A204.1 (cell line): ENCODE measurements around the gene SLC6A3.
"Not testable (repeated sequence)": the region's sequence is repeated elsewhere in the genome, so short reads cannot be mapped to it uniquely, and the experiment has no call there.

Experiments used
- FAIRE-seq: peaks from 2 replicates; lab custom pipeline; 2012; peaks lifted over from hg19 to GRCh38; lab: Jason Lieb, UNC

The SLC6A3 gene

DNA sequence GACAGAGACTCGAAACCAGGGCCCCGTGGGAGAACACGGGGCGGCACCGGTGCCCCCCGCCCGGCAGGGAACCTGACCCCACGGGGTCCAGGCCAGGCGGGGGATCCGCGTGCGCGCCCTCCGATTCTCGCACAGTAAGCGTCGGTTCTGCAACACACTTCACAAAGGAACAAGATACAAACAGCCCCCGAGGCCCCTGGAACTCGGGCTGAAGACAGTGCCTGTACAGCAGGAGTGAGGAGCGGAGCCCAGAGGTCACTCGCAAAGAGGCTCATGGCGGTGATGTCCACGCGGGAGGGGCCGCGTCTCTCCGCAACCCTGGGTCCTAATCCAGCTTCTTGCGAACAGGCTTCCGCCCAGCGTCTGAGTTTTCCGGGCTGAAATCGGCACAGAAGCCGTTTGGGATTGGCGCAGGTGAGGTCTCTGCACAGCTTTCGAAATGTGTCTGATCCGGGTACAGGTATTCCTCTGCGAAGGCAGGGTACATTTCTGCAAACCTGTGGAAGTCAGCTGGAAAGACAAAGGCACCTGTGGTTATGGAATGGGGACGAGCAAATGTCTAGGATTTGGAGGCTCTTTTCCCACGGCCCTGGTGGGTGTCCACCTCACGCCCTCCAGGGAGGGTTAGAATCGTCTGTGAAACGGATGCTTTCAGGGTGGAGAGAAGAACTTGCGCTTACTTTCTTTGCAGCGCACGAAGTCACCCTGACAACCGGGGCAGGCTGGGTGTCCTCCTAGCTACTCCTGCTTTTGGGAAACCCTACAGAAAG, 18.3 kb upstream of the SLC6A3 start:
- FAIRE-seq: no peak

DNA sequence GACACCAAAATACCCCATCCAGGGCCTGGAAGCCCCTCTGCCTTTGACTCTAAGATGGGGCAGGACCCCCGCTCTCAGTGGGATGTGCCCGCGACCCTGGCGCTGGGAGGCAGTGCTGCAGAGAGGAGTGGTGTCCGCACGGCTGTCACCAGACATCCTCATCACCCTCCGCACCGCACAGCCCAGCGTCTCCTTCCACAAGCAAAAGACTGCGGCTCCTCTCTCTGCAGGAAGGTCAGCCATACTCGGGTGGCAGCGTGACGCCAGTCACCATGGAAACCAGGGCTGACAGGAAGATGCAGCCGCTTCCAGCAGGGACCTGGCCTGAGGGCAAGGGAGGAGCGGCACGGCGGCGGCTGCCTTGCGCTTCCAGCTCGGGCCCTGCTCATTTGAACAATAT, 17.1 kb upstream of the SLC6A3 start:
- FAIRE-seq: no peak

DNA sequence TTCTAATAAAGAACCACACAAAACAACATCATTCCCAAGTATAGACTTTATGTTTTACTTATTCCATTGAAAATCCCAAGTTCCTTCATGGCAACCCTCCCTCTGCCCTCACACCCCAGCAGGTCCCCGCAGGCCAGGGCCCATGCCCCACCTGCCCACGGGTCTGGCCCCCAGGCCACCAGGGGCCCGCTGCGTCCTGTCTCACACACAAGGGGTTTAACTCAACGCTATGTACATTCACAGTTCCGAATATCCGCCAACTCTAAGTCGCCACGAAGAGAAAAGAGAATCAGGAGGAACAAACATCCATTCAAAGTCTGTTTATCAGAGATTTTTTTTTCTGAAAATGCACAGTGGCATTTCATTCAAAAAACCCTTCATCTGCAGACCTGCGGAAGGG, 16.2 kb upstream of the SLC6A3 start:
- FAIRE-seq: no peak

DNA sequence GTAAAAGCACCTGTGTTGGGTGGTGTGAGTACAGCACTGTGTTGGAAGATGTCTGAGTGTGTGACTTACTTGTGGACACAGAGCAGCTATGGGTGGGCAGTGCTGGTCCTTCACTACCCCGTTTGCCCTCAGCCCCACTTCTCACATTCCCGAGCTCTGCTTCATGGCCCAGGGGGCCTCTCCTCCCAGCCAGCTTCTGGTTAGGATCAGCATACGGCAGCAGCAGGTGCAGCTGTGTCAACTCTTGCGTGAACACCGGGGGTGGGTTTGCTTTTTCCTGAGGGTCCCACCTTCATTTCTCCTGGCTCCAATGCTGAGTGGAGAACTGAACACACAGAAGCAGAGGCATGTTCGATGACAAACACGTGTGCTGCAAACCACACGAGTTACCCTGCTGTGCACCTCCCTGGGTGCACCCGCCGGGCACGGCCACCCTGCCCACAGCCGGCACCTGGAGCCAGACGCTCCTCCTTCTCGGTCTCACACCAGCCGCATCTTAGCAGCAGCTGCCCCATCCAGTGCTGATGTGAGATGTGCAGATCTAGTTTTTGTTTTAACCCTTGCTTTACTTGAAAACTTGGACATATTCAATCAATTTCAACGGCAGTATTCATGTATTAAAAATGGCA, 14.9 kb upstream of the SLC6A3 start:
- no peak for FAIRE-seq

DNA sequence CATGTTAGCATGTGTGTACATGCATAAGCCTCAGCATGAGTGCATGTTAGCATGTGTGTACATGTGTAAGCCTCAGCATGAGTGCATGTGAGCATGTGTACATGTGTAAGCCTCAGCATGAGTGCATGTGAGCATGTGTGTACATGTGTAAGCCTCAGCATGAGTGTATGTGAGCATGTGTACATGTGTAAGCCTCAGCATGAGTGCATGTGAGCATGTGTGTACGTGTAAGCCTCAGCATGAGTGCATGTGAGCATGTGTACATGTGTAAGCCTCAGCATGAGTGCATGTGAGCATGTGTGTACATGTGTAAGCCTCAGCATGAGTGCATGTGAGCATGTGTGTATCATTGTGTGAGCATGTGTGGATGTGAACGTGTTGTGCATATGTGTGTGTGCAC, 14.2 kb upstream of the SLC6A3 start:
- FAIRE-seq: not testable (repeated sequence)

DNA sequence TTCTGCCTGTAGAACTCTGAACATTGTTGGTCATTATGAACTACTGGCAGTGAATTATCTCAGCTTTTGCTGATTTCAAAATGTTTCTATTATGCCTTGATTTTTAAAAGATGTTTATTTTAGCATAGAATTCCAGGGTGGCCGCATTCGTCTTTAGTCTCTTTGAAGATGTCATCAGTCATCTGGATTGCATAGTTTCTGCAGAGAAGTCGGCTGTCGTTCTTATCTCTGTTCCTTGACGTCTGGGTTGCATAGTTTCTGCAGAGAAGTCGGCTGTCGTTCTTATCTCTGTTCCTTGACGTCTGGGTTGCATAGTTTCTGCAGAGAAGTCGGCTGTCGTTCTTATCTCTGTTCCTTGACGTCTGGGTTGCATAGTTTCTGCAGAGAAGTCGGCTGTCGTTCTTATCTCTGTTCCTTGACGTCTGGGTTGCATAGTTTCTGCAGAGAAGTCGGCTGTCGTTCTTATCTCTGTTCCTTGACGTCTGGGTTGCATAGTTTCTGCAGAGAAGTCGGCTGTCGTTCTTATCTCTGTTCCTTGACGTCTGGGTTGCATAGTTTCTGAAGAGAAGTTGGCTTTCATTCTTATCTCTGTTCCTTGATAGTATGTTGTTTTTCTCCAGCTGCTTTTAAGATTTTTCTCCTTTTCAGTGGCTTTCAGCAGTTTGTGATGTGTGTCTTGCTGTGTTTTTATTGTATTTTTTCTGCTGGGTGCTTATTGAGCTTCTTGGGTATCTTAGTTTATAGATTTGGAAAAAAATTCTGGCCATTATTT, 11.1 kb upstream of the SLC6A3 start:
- not testable (repeated sequence) for FAIRE-seq

DNA sequence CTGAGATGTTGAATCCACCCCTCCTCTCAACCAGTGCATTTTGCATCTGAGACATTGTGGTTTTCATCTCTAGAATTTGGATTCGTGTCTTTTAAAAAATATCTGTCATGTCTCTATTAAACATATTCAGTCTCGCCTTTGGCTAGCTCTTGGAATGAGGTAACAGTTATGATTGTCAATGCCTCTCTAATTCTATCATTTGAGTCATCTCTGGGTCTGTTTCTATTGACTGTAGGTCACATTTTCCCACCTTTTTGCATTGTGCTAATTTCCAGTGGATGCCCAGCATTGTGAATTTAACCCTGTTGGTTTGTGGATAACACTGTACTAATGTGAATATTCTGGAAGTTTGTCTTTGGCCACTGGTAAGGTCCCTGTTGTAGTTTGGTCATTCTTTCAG, 8.4 kb upstream of the SLC6A3 start:
- FAIRE-seq: no peak

DNA sequence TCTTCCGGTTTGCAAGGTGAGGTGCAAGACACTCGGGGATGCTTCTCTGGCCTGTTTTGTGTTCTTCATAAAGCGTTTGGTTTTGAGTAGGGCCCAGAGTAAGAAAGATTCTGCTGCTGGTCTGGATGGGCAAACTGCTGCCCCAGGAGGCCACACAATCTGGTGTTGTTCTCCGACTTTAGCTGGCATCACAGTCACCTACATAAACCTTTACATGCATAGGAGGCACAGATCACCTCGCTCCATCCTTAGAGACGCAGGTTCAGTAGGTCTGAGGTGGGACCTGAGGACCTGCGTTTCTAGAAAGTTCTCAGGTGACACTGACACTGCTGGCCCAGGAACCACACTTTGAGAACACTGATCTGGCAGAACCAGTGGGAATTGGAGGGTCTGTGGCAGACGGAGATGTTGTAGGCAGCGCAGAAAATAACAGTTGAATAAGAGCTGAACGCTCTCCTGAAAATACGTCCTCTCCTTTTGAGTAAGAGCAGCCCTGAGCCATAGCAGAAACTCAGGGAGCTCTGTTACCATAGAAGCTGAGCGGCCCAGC, 3.9 kb upstream of the SLC6A3 start:
- no peak for FAIRE-seq

DNA sequence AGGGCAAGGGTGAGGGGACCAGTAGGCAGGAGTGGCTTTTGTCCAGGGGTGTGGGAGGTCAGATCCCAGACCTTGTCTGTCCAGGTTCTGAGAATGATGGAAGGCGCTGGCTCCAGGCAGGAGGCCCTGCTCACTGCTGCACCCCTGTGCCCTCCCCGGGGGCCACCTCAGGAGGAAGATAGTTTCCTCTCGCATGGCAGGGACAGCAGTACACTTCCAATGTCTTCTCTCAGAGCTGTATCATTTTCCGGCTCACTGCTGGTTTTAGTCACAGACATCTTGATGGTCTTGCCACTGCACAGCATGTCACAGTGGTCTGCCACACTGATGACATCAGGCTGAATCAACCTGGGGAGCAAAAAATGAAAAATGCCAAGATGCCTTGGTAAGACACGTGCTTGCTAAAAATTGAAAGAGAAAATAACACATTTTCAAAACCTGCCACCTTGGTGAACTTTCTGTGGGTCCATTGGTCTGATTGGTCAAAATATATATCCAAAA, 3.3 kb upstream of the SLC6A3 start:
- no peak for FAIRE-seq

DNA sequence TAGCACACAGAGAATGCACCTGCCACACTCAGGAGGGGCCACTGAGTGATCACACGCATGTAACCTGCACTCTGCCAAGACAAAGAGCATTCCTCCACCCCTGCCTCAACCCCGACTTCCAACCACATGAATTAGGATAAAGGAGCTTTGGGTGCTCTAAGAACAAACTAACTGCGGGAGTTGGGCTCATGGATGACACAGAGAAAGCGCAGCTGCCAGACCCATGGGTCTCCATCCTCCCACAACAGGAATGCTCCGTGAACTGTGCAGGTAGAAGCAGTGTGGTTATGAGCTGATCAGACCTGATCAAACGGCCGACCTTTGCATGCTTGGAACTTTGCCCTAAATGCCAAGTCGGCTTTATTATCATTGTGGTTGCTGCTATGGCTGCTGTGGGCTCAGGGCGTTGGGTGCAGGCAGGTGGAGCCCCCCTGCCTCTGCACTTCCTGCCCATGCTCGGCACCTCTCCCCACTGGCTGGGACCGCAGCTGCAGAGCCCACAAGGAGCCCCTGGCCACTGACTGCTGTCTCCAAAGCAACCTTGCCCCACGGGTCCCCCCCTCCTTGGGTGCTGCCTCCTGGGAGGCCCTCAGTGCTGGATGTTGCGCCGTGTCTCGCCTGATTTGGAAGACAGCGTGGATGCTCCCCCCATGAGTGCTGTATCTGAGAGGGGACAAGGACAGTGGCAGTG, 2.6 kb upstream of the SLC6A3 start:
- no peak for FAIRE-seq

DNA sequence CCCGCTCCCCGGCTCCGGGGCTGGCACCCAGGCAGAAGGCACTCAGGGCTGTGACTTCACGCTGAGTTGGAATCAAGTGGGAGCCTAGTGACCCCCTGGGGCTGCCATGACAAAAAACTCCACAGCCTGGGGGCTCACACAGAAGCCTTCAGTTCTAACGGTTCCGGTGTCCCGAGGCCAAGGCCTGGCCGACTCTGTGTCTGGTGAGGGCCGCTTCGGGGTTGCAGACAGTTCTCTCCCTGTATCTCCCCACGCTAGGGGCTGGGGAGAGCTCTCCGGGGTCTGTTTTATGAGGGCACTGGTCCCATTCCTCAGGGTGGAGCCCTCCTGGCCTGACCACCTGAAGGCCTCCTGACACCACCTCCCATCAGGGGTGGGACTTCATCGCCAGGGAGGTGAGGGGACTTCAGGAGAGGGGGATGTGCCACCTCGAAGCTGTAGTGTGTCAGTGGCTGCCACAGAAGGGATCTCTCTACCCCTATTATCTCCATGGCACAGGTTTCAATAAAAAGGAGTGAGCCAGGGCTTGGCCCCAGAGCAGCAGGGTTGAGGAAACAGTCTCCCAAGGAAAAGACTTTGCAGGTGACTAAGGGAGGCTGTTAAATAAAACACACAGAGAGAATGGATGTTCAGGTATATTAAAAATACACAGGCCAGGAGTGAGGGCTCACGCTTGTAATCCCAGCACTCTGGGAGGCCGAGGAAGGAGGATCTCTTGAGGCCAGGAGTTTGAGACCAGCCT, 1.5 kb upstream of the SLC6A3 start:
- no peak for FAIRE-seq

DNA sequence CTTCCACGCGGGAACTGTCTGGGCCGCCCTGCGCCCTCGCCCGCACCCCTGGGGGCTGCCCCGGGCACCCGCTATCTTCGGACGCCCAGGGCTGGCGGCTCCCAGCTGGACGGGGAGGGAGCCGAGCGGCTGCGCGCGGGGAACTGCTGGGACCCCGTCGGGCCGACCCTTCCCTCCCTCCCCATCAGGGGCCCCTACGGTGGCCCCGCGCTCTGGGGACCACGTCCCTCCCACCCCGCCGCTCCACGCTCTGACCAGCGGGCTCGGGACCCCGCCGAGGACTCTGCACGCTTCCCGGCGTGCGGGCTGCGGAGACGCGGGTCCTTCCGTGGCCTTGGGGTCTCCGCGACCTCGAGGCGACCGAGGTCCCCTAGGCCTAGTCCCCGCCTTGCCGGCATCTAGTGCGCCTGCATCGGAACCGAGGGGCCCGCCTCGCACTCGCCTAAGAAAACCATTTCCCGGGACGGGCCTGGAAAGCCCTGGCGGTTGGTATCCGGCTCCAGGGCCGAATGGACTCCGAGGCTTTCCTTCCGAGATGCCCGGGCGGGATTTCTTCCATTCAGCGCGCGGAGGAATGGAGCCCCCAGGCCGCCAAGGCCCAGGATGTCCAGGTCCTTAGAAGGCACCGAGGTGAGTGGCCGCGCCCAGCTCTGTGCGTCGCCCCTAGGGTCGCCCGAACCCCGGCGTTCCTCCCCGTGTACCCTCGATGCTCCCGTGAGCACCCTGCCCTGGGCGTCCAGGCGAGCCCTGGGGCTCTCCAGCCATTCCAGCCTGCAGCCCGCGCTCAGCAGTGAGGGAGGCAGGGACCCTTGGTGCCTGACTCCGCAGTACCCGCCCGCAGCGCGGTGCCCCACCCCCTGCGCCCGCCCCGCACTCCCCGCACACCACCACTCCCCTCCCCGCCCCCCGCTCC, 705 bp upstream of the SLC6A3 start:
- no peak for FAIRE-seq

DNA sequence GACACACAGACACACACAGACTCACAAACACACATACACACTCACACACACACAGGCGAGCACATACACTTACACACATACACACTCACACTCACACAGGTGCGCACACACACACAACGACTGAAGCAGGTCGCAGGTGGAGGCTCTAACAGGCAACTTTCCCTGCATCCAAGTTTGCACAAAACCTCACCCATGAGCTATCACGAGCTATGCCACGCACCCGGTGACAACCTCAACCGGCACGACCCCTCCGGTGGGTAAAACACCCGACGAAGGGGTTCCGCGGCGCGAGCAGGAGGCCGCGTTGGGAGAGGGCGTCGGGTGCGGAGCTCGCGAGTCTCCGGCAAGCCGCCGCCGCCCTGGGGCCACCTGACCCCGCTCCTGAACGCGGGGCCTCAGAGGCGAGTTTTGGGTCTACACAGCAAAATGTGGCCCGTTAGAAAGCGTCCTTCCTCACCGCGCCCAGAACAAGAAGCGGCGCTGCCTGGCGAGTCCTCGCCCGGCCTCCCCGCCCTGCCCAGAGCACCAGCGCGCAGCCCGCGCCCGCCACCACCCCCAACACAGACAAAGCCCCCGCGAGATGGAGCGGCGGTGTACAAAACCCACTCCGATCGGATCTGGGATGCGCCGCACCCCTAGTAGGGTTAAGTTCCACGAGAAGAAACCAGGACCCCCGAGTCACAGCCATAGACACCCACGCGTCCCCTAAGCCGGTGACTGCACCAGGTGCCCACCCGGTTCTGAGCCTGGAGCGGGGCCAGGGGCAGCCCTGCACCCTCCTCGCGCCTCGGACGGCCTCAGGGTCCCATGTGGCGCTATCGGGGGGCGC, 665 bp downstream of the SLC6A3 start:
- FAIRE-seq: no peak

DNA sequence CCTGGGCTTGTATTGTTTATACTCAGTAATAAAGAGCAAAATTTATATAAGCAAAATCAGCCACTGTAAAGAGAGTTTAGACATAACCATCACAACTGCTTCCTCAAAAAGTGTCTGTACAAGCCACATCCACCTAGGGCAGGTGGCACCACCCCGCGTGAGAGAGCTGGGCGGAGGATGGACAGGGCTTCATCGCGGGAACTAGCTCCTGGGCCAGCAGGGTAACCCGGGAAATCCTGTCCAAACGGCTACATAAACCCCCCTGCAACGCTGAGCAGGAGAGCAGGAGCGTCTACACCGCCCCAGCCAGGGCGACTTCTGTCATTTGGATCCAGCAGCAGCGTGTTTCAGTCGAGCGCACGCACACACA, 1.3 kb downstream of the SLC6A3 start:
- no peak for FAIRE-seq

DNA sequence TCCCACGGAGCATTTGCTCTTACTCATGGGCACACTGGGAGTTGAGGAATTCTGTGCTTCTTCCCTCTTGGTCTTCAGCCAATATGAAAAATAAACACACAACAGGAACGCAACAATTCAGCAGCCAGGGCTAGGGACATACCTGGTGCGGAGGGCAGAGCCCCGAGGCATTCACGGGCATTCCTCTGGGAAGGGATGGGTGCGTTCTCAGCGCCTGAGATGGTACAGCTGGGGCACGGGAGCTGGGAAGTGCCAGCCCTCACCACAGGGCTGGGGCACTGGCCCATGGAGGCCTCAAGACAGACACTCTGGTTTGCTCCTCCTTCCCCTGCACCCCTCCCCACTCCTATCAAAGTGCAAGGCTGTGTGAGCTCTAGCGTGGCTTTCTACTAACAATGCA, 2.1 kb downstream of the SLC6A3 start:
- no peak for FAIRE-seq

DNA sequence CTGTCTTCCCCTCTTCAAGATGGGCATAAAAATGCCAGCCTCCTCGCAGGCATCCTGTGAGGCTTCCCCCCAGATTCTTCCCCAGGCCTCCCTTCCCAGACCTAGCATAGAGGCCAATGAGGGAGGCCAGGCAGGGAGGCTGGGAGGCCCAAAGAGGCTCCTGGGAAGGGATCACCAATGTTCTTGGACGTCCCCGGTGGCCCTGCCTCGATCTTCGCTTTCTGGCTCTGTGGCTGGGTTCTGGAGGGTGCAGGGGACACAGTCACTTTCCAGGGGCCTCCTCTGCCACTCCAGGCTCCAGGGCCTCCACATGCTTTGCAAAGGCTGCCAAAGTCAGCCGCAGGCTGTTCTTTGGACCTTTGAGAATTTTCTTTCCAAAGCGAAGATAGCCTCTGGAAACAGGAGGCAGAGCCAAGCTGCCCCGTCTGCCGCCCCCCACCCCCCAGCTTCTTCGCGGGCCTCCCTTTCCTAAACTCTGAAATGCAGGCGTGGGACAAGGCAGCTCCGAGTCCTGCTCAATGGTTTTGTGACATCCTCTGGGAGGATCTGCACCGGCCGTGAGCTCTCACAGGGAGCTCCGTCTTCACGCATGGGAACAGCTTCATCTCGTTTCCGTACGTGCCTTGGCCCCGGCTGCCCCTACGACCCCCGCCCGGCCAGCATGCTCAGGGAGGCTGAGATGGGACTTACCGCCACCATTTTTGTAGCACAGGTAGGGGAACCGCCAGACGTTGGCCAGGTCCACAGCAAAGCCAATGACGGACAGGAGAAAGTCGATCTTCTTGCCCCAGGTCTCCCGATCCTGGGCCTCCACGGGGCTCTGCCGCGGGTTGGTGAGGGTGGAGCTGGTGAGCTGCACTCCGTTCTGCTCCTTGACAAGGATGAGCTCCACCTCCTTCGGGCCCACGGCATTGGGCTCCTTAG, 2.8 kb downstream of the SLC6A3 start:
- no peak for FAIRE-seq

DNA sequence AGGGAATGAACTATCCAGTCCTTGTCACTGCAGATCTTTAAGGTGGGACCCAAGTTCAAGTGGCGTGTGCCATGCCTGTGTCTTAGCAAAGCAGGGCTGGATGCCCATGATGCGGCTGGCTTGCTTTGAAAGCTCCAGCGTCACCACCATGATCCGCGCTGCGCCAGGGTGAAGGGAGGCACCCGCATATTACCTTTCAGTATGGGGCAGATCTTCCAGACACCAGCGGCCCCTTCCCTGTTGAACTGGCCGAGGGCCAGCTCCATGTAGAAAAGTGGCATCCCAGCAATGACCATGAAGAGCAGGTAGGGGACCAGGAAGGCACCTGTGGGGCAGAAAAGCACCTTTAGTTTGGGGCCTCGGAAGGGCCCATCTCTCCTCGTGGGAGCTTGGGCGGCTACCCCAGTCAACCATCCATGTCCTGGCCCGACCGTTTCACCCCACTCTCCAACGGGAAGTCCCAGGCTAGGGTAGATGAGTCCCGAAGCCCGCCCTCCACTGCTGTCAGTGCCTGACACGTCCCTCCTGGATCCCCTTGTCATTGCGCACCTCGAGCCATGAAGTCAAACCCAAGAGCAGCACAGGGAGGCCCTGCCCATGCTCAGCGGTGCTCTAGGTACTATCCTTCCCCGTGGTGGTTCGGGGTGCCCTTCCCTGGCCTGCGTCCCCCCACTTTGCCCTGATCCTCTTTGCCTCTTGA, 3.9 kb downstream of the SLC6A3 start:
- no peak for FAIRE-seq

DNA sequence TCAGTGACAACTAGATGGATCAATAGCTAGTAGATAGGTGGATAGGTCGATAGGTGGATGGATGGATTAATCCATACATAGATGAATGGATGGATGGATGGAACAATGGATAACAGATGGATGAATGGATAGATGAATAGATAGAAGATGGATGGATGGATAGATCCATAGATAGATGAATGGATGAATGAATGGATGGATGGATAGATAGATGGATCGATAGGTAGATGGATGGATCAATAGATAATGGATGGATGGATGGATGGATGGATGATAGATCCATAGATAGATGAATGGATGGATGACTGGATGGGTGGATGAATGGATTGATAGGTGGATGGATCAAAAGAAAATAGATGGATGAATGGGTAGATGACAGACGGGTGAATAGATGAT, 5.1 kb downstream of the SLC6A3 start:
- FAIRE-seq: no peak
